ENCODE results near the gene RRP1B. TPM values are rescaled to one million over a fixed set of nuclear protein-coding genes. Genes with fewer than 3 reads are reported as not detected.
A peak's percentile ranks its signal among the peaks of the same experiment; 100 is the strongest.

RRP1B gene
- total RNA-seq, 1 experiment from 2014 or later: 55.9 TPM

DNA sequence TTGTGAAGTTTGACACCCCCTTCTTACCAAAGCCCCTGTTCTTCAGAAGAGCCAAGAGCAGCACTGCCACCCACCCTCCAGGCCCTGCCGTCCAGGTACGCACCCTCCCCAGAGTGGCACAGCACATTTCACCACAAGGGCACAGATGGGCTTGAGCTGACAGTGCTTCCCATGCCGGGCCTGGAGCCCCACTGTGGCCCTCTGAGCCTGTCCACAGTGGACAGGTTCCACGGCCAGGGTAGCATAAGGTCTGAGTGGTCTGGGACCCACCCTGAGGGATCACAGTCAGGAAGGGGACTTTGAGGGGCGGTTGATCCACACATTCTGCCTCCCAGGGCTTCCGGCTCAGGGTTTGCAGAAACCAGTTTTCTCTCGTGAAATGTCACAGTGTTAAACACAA is 31.0 kb downstream of the RRP1B start:
- POLR2A ChIA-PET: no interaction called here

More for the DNA sequence above, 31.0 kb downstream of the RRP1B start:
- Histone ChIP-seq H3K4me1 (ENCODE audit: control insufficient read depth in 1 of 2, insufficient read depth in 2 of 2, low read length in 2 of 2) (no peaks in the 10 kb centered on the region), H4K20me1 (ENCODE audit: insufficient read depth) (no peaks in the 10 kb centered on the region), H3K4me3 (replicated peaks in 1 of 2; ENCODE audit: low read depth in 1 of 2, low read length in 2 of 2) (no peak overlapping the region), H2AFZ (ENCODE audit: low read depth, low read length, poor library complexity, severe bottlenecking) (no peak overlapping the region), H3K9me2 (ENCODE audit: insufficient read depth) (no peaks in the 10 kb centered on the region), H3K27ac (ENCODE audit: low read depth, low read length) (no peak overlapping the region), H3K79me2 (ENCODE audit: insufficient read depth, low read length) (0 out of 2 replicates have a peak, but pooled peaks cover 4% of the 10 kb centered on the region), H3K27me3 (ENCODE audit: insufficient read depth, low read length) (no peaks in the 10 kb centered on the region), H3K9ac (ENCODE audit: low read length) (no peak overlapping the region), H3K4me2 (ENCODE audit: low read length) (no peak overlapping the region), H3K36me3 (ENCODE audit: control insufficient read depth in 1 of 2, insufficient read depth in 2 of 2, low read length in 2 of 2) (peaks cover 54 to 79% of the 10 kb centered on the region in 2 experiments; a peak in 3 of 4 replicates), H3K9me3 (ENCODE audit: control insufficient read depth in 1 of 2, insufficient read depth in 1 of 2, low read depth in 1 of 2, low read length in 2 of 2) (no peaks in the 10 kb centered on the region)
- intact Hi-C loops (cut with micrococcal nuclease): no loop called here
- DNase-seq (ENCODE audit: low read depth, low spot score) (no peak), ATAC-seq (peak; percentile 21; the same call in 1 of the 2 replicates)
- ChIA-PET CTCF (no interaction called here), RAD21 (ENCODE audit: low non-redundant PET in 1 of 2, low total read pairs in 2 of 2, uncharacterized antibody in 2 of 2, unreplicated experiment in 2 of 2) (no interaction called here)
- BruUV-seq (replicated peaks): no TSS peak
- TF ChIP-seq, protein P1, sequence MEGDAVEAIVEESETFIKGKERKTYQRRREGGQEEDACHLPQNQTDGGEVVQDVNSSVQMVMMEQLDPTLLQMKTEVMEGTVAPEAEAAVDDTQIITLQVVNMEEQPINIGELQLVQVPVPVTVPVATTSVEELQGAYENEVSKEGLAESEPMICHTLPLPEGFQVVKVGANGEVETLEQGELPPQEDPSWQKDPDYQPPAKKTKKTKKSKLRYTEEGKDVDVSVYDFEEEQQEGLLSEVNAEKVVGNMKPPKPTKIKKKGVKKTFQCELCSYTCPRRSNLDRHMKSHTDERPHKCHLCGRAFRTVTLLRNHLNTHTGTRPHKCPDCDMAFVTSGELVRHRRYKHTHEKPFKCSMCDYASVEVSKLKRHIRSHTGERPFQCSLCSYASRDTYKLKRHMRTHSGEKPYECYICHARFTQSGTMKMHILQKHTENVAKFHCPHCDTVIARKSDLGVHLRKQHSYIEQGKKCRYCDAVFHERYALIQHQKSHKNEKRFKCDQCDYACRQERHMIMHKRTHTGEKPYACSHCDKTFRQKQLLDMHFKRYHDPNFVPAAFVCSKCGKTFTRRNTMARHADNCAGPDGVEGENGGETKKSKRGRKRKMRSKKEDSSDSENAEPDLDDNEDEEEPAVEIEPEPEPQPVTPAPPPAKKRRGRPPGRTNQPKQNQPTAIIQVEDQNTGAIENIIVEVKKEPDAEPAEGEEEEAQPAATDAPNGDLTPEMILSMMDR (IDR thresholded peaks at IDR 0.05 in 2 of 3, conservative IDR thresholded peaks at IDR 0.05 in 1 of 3; ENCODE audit: borderline replicate concordance in 1 of 3, insufficient read depth in 1 of 3, low read depth in 2 of 3, low read length in 2 of 3): no peak
- TF ChIP-seq, protein P2, sequence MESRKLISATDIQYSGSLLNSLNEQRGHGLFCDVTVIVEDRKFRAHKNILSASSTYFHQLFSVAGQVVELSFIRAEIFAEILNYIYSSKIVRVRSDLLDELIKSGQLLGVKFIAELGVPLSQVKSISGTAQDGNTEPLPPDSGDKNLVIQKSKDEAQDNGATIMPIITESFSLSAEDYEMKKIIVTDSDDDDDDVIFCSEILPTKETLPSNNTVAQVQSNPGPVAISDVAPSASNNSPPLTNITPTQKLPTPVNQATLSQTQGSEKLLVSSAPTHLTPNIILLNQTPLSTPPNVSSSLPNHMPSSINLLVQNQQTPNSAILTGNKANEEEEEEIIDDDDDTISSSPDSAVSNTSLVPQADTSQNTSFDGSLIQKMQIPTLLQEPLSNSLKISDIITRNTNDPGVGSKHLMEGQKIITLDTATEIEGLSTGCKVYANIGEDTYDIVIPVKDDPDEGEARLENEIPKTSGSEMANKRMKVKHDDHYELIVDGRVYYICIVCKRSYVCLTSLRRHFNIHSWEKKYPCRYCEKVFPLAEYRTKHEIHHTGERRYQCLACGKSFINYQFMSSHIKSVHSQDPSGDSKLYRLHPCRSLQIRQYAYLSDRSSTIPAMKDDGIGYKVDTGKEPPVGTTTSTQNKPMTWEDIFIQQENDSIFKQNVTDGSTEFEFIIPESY (IDR thresholded peaks at IDR 0.05; ENCODE audit: extremely low read depth, insufficient replicate concordance, low read length): no peak
- TF ChIP-seq, protein P3, sequence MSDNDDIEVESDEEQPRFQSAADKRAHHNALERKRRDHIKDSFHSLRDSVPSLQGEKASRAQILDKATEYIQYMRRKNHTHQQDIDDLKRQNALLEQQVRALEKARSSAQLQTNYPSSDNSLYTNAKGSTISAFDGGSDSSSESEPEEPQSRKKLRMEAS (IDR thresholded peaks at IDR 0.05): no peak
- TF ChIP-seq ELF1 (IDR thresholded peaks at IDR 0.05; ENCODE audit: borderline replicate concordance, low read depth) (no peak), SP1 (IDR thresholded peaks at IDR 0.05; ENCODE audit: low read depth) (no peak), EZH2phosphoT487 (IDR thresholded peaks at IDR 0.05; ENCODE audit: borderline replicate concordance) (no peak)
- TF ChIP-seq, protein P4, sequence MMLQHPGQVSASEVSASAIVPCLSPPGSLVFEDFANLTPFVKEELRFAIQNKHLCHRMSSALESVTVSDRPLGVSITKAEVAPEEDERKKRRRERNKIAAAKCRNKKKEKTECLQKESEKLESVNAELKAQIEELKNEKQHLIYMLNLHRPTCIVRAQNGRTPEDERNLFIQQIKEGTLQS (IDR thresholded peaks at IDR 0.05): no peak
